ENCODE results near the gene PITX3. TPM values are rescaled to one million over a fixed set of nuclear protein-coding genes. Genes with fewer than 3 reads are reported as not detected.

Gene PITX3
- polyA plus RNA-seq, 1 donor: 24.1 TPM

Other genes starting within 250 kb of the PITX3 start
- 13.4 TPM for gene ARMH3, start 185.3 kb downstream of the PITX3 start, polyA plus RNA-seq (ENCODE audit: insufficient read length)
- gene HPS6, start 176.2 kb downstream of the PITX3 start, polyA plus RNA-seq (ENCODE audit: insufficient read length): 7.8 TPM
- 83.9 TPM for gene LDB1, start 121.1 kb downstream of the PITX3 start, polyA plus RNA-seq (ENCODE audit: insufficient read length)
- gene PPRC1, start 108.5 kb downstream of the PITX3 start, polyA plus RNA-seq (ENCODE audit: insufficient read length): 28.2 TPM
- 64.7 TPM for gene NOLC1, start 89.1 kb downstream of the PITX3 start, polyA plus RNA-seq (ENCODE audit: insufficient read length)
- gene ELOVL3, start 15.2 kb downstream of the PITX3 start, polyA plus RNA-seq (ENCODE audit: insufficient read length): 0.70 TPM
- gene GBF1, start 4.0 kb upstream of the PITX3 start, polyA plus RNA-seq (ENCODE audit: insufficient read length): 46.4 TPM
- gene NFKB2, start 154.2 kb upstream of the PITX3 start, polyA plus RNA-seq (ENCODE audit: insufficient read length): 13.8 TPM
- 5.3 TPM for gene PSD, start 177.3 kb upstream of the PITX3 start, polyA plus RNA-seq (ENCODE audit: insufficient read length)
- 6.6 TPM for gene FBXL15, start 179.3 kb upstream of the PITX3 start, polyA plus RNA-seq (ENCODE audit: insufficient read length)
- gene CUEDC2, start 191.1 kb upstream of the PITX3 start, polyA plus RNA-seq (ENCODE audit: insufficient read length): 48.0 TPM
- gene C10orf95, start 210.0 kb upstream of the PITX3 start, polyA plus RNA-seq (ENCODE audit: insufficient read length): not detected

Measured in forelimb muscle (tissue), 1 donor.